CD4-positive, alpha-beta T cell treated with Interleukin-4 for 1 hour (primary cell): ENCODE data around the gene PIGQ.
A peak's percentile ranks its signal among the peaks of the same experiment; 100 is the strongest.

ENCODE experiments used
- DNase-seq, 2 donors: peaks; one replicate each; pipeline ENCODE4 v3.0.0-alpha.2; 2020 to 2022

The PIGQ gene

DNA sequence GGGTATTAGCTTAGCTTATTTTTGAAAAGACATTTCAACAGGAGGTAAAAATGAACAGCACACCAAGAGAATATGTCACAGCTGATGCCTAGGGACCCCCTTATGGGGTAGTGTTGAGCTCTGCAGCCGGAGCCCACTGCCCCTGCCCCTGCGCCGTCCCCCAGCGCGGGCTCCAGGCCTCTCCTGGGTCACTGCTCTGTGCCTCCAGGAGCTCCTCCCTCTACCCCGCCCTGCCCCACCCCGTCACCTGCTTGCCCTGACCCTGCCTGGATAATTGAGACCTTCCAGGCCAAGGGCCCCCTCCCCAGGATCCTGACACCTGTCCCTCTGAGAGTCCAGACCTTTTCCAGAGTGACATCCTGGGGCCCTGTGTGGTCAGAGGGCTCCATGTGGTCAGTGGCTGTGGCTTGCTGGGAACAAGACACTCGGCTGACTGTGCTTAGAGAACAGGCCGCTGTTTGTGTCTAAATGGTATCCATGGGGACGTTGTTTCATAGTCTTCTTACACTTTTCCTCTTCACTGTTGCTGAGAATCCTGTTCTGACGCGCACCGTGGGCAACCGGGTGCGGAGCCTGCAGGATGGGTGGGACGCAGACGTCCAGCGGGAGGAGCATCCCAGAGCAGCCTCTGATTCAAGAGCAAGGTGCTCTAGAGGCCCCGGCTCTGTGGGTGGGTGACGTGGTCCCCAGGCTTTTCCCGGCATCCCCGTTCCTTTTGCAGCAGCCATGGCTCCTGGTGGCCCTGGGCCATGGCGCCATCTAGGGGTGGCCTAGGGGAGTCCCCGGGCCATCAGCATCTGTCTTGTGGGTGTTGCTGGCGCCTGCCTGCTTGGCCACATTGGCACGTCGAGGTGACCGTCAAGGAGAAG is 41.0 kb downstream of the PIGQ start:
- DNase-seq = peak; percentile 49 to 57

DNA sequence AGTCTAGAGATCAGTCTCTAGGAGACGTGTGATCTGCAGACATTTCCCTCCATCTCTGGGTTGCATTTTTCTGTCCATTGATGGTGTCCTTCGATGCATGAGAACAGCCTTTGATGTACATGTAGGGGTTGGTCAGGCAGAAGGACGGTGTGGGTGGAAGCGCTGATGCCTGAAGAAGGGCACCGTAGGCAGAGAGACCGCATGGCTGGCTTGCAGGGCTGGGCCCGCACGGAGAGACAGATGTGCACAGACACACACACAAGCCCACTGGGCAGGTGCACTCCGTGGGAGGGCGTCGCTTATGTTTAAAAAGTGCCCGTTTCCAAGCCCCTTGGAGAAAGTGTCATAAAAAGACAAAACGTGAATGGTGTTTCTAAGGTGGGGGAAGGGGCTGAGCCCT is 45.4 kb downstream of the PIGQ start:
- no peak for DNase-seq

DNA sequence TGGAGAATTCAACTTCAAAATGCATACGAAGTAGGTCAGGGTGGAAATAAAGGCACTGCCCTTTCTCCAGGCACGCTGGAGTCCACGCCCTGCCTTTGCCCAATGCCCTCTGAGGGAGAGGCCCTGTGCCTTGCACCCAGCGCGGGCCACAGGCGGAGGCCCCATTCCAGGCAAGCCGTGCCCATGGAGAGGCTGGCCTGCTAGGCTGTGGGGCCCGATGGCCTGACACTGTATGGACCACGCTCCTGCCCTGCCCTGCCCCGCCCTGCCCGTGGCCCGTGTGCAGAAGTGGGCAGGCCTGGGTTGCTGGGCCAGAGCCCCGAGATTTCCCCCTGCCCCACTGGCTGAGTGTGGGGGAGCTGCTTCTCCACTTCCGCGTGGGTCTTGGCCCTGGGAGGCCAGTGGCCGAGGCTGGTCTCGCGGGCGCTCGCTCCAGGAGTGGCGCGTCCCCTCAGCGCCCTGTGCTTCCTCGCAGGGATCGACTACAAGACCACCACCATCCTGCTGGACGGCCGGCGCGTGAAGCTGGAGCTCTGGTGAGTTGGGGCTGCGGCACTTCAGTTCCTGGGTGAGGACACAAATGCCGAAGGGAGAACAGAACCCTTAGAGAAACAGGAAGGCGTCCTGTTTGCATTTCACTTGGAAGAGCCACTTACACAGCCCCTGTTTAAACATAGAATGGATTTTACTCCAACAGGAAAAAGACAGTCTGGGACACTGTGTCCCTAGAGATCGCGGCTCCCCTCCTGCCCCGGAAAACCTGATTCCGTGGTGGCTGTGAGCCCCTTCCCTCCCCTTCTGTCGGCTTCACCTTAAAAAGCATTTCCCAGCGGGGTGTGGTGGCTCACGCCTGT is 47.2 kb downstream of the PIGQ start:
- DNase-seq = no peak

DNA sequence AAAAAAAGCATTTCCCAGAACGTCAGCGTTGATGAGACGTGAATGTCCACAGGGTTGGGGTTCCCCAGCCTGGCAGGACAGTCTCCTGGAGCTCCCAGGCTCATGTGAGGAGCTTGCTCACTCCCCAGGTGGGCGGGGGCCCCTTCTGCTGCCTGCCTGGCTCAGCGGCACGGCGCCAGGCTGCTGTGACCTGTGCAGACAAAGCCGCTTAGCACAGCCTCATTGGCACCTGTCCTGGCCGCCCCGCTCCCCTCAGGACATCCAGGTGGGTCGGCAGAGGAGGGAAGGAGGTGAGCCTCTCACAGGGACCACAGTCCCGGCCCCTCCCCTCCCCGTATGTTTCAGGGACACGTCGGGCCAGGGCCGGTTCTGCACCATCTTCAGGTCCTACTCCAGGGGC is 48.1 kb downstream of the PIGQ start:
- DNase-seq = no peak

DNA sequence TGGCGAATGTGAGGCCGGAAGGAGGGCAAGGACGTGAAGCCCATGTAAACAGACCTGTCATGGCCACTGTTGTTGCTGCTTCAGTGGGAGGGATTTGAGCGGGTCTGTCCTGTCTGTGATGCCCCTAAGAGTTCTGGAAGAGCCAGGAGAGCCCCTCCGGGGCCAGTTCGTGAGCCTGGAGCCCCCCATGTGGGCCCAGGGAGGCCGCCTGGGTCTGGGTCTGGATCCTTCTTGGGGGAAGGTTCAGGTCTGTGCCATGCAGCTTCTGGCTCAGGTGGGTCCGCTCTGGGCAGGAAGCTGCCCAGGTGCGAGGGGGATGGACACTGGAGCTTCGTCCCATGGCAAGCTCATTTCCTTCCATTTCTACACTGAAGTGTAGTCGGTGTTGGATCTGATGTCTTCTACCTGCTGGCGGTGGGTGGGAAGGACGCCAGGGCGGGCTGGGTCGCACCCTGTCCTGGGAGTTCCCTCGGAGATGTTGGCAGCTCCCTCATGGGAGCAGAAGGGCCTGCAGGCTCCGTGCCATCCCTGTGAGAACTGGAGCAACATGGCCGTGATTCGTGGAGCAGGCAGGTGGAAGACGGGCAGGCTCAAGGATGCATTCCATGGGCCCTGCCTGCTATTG is 49.8 kb downstream of the PIGQ start:
- no peak for DNase-seq

DNA sequence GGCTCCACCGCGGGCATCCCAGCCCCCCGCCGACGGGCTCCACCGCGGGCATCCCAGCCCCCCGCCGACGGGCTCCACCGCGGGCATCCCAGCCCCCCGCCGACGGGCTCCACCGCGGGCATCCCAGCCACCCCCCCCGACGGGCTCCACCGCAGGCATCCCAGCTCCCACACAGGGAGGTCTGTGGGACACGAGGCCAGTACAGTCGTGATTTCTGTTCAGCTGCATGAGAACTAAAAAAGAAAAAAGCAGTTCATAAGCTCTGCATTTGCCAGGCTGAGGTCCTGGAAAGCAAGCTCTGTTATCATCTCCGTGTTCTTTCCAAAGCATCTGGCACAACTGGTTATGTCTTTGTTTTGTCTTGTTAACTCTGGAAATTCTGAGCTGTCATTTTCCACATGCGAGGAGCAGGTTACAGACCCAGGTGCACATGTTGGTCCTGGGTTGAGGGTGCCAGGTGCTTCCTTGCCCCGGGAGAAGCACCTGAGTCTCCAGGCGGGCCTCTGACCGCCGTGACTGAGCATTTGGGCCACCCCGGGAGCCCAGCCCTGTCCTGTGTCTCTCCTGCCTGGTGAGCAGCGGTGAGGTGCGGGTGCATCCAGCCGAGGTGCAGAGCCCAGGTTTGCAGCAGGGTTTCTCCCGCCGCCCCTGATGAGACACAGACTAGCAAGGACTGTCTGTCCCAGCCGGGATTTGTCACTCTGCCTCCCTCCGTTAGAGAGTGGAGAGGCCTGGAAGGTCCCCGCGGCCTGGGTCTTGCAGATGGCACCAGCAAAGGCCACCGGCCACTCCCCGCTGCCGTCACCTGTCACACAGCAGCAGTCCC is 51.1 kb downstream of the PIGQ start:
- no peak for DNase-seq

DNA sequence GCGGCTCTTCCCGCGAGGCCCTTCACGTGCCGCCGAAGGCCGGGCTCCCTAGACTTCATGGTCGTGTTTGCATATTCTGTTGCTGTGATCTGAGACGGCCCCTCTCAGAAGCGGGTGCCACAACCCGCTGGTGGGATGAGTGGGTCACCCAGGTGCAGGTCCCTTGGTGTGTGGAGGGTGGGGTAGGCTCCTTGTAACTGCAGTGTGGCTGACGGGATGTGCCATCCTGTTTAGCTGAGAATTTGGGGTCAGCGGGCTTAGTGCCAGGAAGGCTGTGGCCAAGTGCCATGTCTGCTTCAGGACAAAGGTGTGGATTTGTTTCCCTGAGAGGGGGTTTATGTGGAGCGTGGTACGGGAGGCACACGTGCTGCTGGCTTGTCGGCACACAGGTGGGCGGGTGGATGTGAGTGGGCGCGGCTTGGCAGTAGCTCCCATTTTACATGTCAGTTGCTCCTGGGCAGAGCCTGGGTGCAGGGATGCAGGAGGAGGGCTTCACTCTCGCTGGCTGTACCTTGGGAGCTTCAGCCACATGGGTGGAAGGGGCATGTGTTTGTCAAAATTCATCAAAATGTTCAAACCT is 51.8 kb downstream of the PIGQ start:
- DNase-seq = no peak

DNA sequence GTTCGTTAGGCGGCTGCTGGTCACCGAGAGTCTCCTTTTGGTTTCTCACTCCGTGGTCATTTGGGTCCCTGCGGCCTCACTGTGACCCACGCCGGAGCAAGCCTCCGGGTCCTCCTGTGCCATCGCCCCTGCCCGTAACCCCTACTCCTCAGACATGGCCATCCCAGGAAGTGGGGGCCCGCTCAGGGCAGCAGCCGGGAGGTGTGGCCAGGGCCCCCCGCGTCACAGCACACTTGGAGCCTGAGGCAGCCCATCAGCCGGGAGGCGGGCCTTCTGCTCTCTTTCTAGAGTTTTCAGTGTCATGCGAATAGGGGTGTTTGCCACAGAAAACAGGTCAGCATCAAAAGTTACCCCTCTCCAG is 53.1 kb downstream of the PIGQ start:
- no peak for DNase-seq

DNA sequence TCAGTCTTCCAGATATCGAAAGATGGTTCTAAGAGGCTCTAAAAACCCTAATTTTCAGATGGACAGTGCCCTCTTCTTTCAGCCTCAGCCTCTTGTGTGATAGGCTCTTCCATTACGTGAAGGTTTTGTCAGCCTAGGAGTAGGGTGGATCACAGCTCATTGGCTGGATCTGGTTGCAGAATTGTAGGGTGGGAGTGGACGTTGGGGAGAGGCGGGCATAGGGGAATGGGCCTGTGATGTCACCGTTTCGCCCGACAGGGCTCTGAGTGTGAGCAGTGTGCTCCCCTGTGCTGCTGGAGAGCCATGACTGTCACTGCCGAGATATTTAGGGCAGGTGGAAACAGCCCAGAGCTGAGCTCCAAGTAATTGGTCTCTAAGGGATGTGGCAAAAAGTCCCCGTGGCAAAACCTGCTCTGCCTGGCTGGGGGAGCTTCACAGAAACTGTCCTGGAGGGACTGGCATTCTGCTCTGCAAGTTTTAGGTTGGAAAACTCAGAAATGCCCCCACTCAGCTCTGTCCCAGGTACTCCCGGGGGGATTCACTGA is 54.8 kb downstream of the PIGQ start:
- no peak for DNase-seq

DNA sequence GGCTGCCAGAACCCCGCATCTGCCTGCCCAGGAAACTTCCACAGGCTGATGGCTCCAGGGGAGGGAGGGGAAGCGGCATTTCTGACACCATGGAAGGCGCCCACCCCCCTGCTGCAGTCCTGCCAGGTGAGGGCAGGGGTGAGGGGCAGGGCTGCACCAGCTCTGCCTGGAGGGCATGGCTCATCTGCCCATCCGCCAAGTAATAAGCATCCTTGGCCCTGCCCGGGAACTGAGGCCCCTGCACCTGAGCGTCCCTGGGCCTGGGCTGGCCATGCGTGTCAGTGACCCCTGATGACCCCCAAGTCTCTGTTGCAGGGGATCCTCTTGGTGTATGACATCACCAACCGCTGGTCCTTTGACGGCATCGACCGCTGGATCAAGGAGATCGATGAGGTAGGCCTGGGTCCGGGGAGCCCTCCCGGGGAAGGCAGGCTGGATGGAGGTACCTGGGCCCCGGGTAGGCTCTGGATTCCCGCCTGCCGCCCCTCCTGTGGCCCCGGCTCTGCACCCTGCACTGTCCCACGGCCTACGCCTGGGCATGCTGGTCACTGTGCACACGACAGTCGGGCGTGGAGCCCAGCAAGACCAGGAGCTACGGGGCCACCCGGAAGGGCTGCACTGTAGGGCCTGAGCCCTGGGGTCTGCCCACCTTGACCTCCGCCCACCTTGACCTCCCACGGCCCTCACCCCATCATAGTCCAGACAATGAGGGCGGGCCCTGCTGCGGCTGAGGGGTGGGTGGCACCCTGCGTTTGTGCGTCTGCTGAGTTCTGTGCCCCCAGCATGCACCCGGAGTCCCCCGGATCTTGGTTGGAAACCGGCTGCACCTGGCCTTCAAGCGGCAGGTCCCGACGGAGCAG is 55.6 kb downstream of the PIGQ start:
- DNase-seq = no peak

DNA sequence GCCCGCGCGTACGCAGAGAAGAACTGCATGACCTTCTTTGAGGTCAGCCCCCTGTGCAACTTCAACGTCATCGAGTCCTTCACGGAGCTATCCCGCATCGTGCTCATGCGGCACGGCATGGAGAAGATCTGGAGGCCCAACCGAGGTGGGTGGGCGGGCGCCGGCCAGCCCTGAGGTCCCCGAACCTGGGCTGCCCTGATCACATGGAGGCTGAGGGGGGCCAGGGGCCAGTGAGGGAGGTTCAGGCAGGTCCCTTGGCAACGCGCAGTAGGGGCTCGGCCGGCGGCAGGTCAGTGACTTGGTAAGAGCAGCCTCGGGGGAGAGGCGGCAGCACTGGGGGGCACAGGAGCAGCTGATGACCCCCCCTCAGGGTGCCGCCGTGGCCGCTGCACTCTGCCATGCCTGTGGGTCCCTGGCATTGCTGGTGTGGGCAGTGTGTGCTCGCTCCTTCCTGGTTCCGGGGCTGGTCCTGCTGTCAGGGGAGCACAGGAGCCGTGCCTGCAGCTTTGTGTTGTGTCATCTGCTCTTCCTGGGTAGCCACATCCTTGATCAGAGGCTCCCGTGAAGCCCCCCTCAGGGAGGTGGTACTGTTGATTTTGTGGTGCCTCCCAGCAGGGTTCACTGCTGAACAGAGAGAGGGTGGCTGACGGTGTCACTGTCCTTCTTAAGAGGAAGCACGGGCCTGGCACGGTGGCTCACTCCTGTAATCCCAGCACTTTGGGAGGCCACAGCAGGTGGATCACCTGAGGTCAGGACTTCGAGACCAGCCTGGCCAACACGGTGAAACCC is 56.4 kb downstream of the PIGQ start:
- DNase-seq = no peak

DNA sequence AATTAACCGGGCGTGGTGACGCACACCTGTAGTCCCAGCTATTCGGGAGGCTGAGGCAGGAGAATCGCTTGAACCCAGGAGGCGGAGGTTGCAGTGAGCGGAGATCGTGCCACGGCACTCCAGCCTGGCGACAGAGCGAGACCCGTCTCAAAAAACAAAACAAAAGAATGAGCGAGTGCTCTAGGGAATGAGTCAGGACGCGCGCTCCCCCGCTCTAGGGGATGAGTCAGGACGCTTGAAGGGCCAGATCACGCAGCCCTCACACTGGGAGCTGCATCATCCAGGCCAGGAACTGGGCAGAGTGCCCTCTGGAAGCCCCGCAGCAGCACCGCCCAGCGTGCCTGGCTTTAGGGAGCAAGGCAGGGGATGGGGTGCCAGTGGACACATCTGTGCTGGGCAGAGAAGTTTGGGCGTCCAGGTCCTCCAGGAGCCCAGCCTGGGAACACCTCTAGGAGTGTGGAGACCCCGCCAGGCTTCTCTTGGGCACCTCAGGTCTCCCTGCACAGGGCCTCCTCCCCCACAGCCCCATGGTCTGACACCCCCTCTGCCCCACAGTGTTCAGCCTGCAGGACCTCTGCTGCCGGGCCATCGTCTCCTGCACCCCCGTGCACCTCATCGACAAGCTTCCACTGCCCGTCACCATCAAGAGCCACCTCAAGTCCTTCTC is 57.2 kb downstream of the PIGQ start:
- DNase-seq = no peak

DNA sequence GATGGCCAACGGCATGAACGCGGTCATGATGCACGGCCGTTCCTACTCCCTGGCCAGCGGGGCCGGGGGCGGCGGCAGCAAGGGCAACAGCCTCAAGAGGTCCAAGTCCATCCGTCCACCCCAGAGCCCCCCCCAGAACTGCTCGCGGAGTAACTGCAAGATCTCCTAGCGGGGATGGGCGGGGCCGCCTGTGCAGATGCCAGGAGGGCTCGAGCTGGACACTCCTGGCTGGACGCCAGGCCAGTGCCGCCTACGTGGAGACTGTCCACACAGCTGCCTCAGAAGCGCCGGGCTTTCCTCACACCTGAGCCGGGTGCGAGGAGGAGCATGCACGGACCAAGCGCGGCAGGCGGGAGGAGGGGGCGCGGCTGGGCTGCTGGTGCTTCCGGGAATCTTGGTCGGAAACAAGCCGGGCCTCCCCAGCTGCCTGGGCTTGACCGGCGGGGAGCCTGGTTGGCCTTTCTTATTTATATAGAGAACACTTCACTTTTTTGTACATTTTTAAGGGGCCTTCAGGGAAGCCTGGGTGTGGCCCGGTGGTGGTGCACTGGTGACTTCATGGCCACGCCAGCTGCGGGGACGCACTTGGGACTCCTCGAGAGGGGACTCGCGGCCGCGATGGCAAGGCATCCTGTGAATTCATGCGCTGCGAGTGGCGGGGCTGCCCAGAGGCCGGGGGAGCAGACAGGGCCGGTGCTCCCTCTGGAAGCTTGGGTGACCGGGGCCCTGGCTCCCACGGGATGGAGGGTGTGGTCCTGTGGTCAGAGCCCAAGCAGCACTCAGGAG is 57.9 kb downstream of the PIGQ start:
- DNase-seq = no peak

DNA sequence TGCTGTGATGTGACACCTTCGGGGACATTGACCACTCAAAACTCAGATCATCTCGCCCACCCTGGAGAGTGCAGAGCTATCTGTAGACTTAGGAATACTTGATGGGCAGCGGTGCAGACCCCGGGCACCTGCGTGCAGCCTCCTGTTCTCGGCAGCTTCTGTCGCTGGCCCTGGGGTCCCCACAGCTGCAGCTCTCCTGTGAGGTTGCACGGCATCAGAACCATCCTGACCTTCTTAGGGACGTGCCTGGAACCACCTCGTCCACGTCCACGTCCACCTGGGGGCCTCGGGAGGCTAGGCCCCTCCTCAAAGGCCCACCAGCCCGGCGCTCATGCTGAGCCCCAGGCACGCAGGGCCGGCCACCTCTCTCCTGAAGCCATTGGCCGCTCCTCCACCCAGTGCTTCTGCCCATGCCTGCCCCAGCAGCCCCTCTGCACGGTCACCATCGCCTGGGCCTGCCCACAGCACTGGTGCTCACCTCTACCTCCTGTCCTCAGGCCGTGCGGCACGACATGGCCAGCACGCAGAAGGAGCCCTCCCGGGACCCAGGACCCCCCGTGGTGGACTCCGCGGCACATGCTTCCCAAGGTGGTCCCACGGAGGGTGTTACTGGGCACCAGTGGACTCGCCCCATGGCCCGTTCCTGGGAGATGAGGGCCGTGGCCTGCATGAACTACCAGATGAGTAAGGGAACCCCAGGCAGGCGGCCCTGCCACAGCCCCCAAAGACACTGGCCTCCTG is 58.7 kb downstream of the PIGQ start:
- DNase-seq = no peak

DNA sequence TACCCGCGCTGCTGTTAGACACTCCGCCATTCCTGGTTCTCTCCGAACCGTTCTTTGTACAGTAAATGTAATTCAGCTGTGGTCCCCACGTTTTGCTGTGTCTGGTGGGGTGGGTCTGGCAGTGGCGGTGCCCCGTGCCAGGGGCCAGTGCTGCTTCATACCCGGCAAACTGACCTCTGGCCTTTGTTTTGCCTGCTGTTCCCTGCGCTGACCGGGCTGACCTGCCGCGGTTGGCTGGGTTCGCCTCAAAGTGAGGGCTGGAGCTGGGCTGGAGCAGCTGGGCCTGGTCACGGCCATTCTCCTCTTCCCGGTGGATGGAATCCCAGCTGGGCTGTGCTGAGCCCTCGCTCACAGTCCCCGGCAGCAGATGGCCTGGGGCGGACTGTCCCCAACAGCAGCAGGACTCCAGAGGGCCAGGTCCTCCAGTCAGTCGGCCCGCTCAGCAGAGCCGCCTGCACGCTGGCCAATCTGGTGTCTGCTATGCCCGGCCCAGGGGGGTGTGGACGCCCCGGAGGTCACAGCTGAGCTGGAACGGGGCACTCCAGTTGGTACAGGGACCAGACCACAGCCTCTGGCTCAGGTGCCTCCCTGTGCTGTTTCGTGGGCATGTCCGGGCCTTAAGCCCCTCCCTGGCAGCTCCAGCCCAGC is 59.5 kb downstream of the PIGQ start:
- DNase-seq = no peak

DNA sequence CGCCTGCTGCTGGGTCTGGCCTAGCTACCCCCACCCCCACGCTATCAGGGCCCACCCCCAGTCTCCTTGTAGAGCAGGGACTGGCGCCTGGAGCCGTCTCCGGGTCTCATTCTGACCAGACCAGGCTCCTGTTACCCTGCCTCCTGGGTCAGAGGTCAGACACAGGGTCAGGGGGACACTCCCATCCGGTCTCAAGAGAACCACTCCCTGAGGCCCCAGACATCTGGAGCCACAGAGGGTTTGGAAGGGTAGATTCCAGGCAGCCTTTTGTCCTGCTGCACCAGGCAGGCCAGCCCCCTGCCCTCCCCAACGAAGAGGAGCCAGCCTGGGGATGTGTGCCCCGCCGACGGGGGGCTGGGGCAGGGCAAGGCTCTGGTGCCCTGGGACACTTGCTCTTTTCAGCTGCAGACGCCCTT is 60.1 kb downstream of the PIGQ start:
- DNase-seq = no peak

DNA sequence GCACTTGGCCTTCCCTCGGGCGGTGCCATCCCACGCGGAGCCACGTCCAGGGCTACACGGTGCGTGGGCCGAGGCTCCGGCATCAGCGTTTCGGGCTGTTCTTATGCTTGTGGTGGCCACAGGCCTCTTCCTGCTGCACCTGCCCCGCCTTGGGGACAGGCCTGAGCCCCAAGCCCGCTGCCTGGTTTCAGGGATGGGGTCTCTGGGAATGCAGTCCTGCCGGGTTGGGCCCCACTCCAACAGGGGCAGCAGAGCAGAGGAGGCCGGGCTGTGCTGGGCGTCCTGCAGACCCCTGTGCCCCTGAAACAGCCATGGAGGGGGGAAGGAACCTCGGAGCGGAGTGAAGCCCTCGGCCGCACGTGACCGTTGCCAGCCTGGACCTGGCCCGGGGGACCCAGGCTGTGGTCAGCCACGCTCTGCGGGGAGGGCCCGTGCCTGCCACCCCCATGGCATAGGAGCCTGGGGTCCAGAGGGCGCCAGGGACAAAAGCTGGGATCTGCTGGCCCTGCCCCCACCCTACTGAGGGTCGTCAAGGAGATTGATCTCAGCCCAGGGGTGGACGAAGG is 60.6 kb downstream of the PIGQ start:
- no peak for DNase-seq
